ENCODE data around the gene VTI1A. TPM values are rescaled to one million over a fixed set of nuclear protein-coding genes. Genes with fewer than 3 reads are reported as not detected.

VTI1A gene
- total and polyA plus RNA-seq, 4 donors, result 5.5 to 26.9 (median 13.1) TPM

DNA sequence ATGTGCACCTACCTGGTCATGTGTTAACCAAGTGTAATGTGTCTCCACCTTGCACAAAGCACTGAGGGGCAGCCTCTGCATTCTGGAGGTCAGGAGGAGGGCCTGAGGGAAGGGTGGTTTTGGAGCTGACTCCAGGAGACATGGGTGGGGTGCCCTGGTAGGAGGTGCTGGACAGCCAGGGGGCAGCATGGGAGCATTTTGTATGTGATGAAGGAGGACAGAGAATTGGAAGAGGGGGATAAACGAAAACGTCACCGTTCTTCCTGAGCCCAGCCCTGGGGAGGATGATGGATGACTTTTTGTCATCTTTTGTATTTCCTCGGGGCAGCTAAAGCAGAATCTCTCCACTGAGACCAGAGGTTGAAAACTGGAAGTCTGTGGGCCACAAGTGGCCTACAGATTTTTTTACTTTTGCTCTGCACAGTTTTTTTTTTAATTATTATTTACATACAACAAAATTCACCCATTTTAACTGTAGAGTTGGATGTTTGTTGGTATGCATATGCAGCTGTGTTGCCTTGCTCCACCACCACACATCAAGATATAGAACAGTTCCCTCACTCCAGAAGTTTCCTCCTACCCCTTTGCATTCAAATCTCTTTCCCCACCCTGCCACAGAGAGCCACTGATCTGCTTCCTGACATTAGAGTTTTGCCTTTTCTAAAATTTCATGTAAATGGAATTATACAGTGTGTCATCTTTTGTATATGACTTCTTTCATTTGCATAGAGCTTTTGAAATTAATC is 242.5 kb downstream of the VTI1A start:
- Histone ChIP-seq H3K27me3 (ENCODE audit: control insufficient read depth in 4 of 4, insufficient read depth in 4 of 4, low read length in 3 of 4) (no peaks in the 10 kb centered on the region), H3K9me3 (ENCODE audit: control insufficient read depth in 4 of 4, low read length in 3 of 4) (no peaks in the 10 kb centered on the region), H3K27ac (ENCODE audit: low read depth in 1 of 2, low read length in 2 of 2) (no peak overlapping the region), H3K4me3 (ENCODE audit: low read depth in 1 of 3, low read length in 3 of 3) (no peak overlapping the region), H3K36me3 (ENCODE audit: control insufficient read depth in 4 of 4, insufficient read depth in 3 of 4, low read depth in 1 of 4, low read length in 3 of 4) (no peaks in the 10 kb centered on the region), H3K9ac (ENCODE audit: low read depth in 1 of 2, low read length in 2 of 2) (no peak overlapping the region), H3K4me1 (ENCODE audit: control insufficient read depth in 4 of 4, insufficient read depth in 4 of 4, low read length in 3 of 4) (no peaks in the 10 kb centered on the region)
- 46% methylated on average over 4 of the region's 4 CpGs for WGBS
- TF ChIP-seq CTCF (IDR thresholded peaks at IDR 0.05; ENCODE audit: low read depth, low read length, missing input control) (peak; percentile 30), NR2F2 (IDR thresholded peaks at IDR 0.05) (no peak), RAD21 (IDR thresholded peaks at IDR 0.05) (peak; percentile 61 to 77)
- DNase-seq (ENCODE audit: low spot score), result peak; percentile 47

GRCh38 chr10:112695539-112695938 is 248.5 kb downstream of the VTI1A start:
- WGBS, result 86% methylated on average over 7 of the region's 7 CpGs
- no peak for DNase-seq (ENCODE audit: low spot score)
- H3K36me3 ChIP-seq (ENCODE audit: control insufficient read depth in 4 of 4, insufficient read depth in 3 of 4, low read depth in 1 of 4, low read length in 3 of 4), result no peaks in the 10 kb centered on the region
- H3K4me1 ChIP-seq (ENCODE audit: control insufficient read depth in 4 of 4, insufficient read depth in 4 of 4, low read length in 3 of 4), result peaks cover 0 to 3% (median 0%) of the 10 kb centered on the region in 4 donors
- TF ChIP-seq YY1 (IDR thresholded peaks at IDR 0.05) (no peak), HNF4A (conservative IDR thresholded peaks at IDR 0.05) (peak in 1 of 2 donors; percentile 15)
- H3K9me3 ChIP-seq (ENCODE audit: control insufficient read depth in 4 of 4, low read length in 3 of 4), result no peaks in the 10 kb centered on the region
- no peak overlapping the region for H3K9ac ChIP-seq (ENCODE audit: low read depth in 1 of 2, low read length in 2 of 2)
- H3K27me3 ChIP-seq (ENCODE audit: control insufficient read depth in 4 of 4, insufficient read depth in 4 of 4, low read length in 3 of 4), result no peaks in the 10 kb centered on the region
- no peak overlapping the region for H3K27ac ChIP-seq (ENCODE audit: low read depth in 1 of 2, low read length in 2 of 2)
- no peak overlapping the region for H3K4me3 ChIP-seq (ENCODE audit: low read depth in 1 of 3, low read length in 3 of 3)

DNA sequence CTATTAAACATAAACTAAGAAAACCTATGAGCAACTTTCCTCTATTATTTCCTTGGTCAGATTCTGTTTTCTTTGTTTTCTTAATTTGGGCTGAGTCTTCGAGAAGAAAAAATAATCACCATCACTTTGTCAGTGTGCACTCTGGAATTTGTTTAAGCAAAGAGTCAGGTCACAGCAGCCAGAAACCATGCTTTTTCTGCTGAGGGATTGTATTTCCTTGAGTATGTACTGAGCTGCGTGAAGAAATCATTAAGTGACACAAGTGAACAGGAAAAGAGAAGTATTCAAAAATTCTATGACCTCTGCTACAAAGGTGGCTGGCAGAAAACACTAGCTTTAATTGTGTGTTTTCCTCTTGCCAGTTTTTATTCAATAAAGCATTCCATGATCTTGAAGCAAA is 249.6 kb downstream of the VTI1A start:
- no peak for DNase-seq (ENCODE audit: low spot score)
- Histone ChIP-seq H3K36me3 (ENCODE audit: control insufficient read depth in 4 of 4, insufficient read depth in 3 of 4, low read depth in 1 of 4, low read length in 3 of 4) (no peaks in the 10 kb centered on the region), H3K4me1 (ENCODE audit: control insufficient read depth in 4 of 4, insufficient read depth in 4 of 4, low read length in 3 of 4) (peaks cover 0 to 3% (median 0%) of the 10 kb centered on the region in 4 donors), H3K27me3 (ENCODE audit: control insufficient read depth in 4 of 4, insufficient read depth in 4 of 4, low read length in 3 of 4) (no peaks in the 10 kb centered on the region), H3K9me3 (ENCODE audit: control insufficient read depth in 4 of 4, low read length in 3 of 4) (no peaks in the 10 kb centered on the region), H3K9ac (ENCODE audit: low read depth in 1 of 2, low read length in 2 of 2) (no peak overlapping the region), H3K4me3 (ENCODE audit: low read depth in 1 of 3, low read length in 3 of 3) (no peak overlapping the region), H3K27ac (ENCODE audit: low read depth in 1 of 2, low read length in 2 of 2) (no peak overlapping the region)
- 68% methylated on average over 2 of the region's 2 CpGs for WGBS
- TF ChIP-seq SP1 (IDR thresholded peaks at IDR 0.05) (no peak), NR2F2 (IDR thresholded peaks at IDR 0.05) (no peak), HNF4G (IDR thresholded peaks at IDR 0.05) (no peak), EGR1 (IDR thresholded peaks at IDR 0.05; ENCODE audit: low read depth in 2 of 2) (no peak), ZBTB33 (IDR thresholded peaks at IDR 0.05) (no peak), FOXA2 (IDR thresholded peaks at IDR 0.05) (no peak), TAF1 (conservative IDR thresholded peaks at IDR 0.05) (no peak), RAD21 (IDR thresholded peaks at IDR 0.05) (no peak), RXRA (IDR thresholded peaks at IDR 0.05) (no peak), HNF4A (conservative IDR thresholded peaks at IDR 0.05) (no peak), JUND (IDR thresholded peaks at IDR 0.05) (no peak), YY1 (IDR thresholded peaks at IDR 0.05) (no peak), CTCF (IDR thresholded peaks at IDR 0.05; ENCODE audit: low read depth, low read length, missing input control) (no peak), GABPA (IDR thresholded peaks at IDR 0.05 in 1 of 2, conservative IDR thresholded peaks at IDR 0.05 in 1 of 2) (no peak)
- TF ChIP-seq, protein P1, sequence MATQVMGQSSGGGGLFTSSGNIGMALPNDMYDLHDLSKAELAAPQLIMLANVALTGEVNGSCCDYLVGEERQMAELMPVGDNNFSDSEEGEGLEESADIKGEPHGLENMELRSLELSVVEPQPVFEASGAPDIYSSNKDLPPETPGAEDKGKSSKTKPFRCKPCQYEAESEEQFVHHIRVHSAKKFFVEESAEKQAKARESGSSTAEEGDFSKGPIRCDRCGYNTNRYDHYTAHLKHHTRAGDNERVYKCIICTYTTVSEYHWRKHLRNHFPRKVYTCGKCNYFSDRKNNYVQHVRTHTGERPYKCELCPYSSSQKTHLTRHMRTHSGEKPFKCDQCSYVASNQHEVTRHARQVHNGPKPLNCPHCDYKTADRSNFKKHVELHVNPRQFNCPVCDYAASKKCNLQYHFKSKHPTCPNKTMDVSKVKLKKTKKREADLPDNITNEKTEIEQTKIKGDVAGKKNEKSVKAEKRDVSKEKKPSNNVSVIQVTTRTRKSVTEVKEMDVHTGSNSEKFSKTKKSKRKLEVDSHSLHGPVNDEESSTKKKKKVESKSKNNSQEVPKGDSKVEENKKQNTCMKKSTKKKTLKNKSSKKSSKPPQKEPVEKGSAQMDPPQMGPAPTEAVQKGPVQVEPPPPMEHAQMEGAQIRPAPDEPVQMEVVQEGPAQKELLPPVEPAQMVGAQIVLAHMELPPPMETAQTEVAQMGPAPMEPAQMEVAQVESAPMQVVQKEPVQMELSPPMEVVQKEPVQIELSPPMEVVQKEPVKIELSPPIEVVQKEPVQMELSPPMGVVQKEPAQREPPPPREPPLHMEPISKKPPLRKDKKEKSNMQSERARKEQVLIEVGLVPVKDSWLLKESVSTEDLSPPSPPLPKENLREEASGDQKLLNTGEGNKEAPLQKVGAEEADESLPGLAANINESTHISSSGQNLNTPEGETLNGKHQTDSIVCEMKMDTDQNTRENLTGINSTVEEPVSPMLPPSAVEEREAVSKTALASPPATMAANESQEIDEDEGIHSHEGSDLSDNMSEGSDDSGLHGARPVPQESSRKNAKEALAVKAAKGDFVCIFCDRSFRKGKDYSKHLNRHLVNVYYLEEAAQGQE (IDR thresholded peaks at IDR 0.05), result no peak
- TF ChIP-seq, protein P2, sequence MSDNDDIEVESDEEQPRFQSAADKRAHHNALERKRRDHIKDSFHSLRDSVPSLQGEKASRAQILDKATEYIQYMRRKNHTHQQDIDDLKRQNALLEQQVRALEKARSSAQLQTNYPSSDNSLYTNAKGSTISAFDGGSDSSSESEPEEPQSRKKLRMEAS (IDR thresholded peaks at IDR 0.05), result no peak
- TF ChIP-seq, protein P3, sequence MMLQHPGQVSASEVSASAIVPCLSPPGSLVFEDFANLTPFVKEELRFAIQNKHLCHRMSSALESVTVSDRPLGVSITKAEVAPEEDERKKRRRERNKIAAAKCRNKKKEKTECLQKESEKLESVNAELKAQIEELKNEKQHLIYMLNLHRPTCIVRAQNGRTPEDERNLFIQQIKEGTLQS (IDR thresholded peaks at IDR 0.05), result no peak

Data from liver (tissue), 9 donors.